ENCODE data around the gene DDX39B. TPM values are rescaled to one million over a fixed set of nuclear protein-coding genes. Genes with fewer than 3 reads are reported as not detected.

The DDX39B gene
- total and polyA plus RNA-seq, 2 of the 8 experiments (the other 6 are each of a cell fraction or from before 2014, with no cell fraction given), result 780 to 1,164 TPM

GRCh38 chr6:31546339-31546957, 4.6 kb upstream of the DDX39B start, which contains the start of gene ATP6V1G2 (continued):
- peak in 1 of 2 experiments; percentile 79; a peak in 1 of 3 replicates for TF ChIP-seq EP300 (IDR thresholded peaks at IDR 0.05; ENCODE audit: borderline replicate concordance in 1 of 2, low read depth in 2 of 2, low read length in 2 of 2)
- peak; percentile 99 to 100 for TF ChIP-seq RAD21 (IDR thresholded peaks at IDR 0.05 in 1 of 2, conservative IDR thresholded peaks at IDR 0.05 in 1 of 2; ENCODE audit: low read depth in 2 of 2, low read length in 2 of 2)
- no peak for TF ChIP-seq CHD7 (IDR thresholded peaks at IDR 0.05; ENCODE audit: insufficient replicate concordance, low read length)
- TF ChIP-seq EZH2 (IDR thresholded peaks at IDR 0.05; ENCODE audit: low read depth, low read length, severe bottlenecking), result no peak
- peak; percentile 62; the same call in 1 of the 2 replicates for TF ChIP-seq GTF2F1 (IDR thresholded peaks at IDR 0.05; ENCODE audit: borderline replicate concordance, low read depth, low read length)

All from H1 (cell line).